HCT116 (cell line): ENCODE data around the gene UCN.

ENCODE experiments used
- POLR2A ChIP-seq: IDR thresholded peaks from 2 replicates; pipeline ENCODE4 v1.7.0; 2011; ENCODE audit warnings: borderline replicate concordance; ENCODE audit not compliant: insufficient read depth, insufficient read length; ENCODE audit errors: extremely low read depth
- POLR2AphosphoS5 ChIP-seq: IDR thresholded peaks from 2 replicates; pipeline ENCODE4 v1.6.1; 2011; ENCODE audit warnings: mild to moderate bottlenecking, low read depth, low read length, moderate library complexity
- SIN3A ChIP-seq: IDR thresholded peaks from 2 replicates; pipeline ENCODE4 v1.6.1; 2012; ENCODE audit warnings: low read depth
- SP1 ChIP-seq: IDR thresholded peaks from 2 replicates; pipeline ENCODE4 v1.6.1; 2012; ENCODE audit warnings: low read depth
- YY1 ChIP-seq: IDR thresholded peaks from 2 replicates; pipeline ENCODE4 v1.6.1; 2011; ENCODE audit warnings: low read length, low read depth, moderate library complexity, mild to moderate bottlenecking; ENCODE audit not compliant: insufficient replicate concordance; ENCODE audit errors: extremely low read depth
- ZFX ChIP-seq: fragments of 450-650 bp; IDR thresholded peaks from 2 replicates; pipeline ENCODE4 v1.6.1; 2017
- TF ChIP-seq, protein P1 (sequence below), 3 experiments: fragments of 200-600 bp in 1 of 3; sonication (generic) in 1 of 3; IDR thresholded peaks in 2 of 3; conservative IDR thresholded peaks in 1 of 3; 2 replicates each; pipeline ENCODE4 v1.5.1; 2012 to 2017; ENCODE audit warnings: low read depth in 2 of 3, low read length in 2 of 3, antibody characterized with exemption in 1 of 3, borderline replicate concordance in 1 of 3, control low read depth in 1 of 3, mild to moderate bottlenecking in 1 of 3, mixed read lengths in 1 of 3, mixed run types in 1 of 3, moderate library complexity in 1 of 3; ENCODE audit not compliant: insufficient read depth in 1 of 3

DNA sequence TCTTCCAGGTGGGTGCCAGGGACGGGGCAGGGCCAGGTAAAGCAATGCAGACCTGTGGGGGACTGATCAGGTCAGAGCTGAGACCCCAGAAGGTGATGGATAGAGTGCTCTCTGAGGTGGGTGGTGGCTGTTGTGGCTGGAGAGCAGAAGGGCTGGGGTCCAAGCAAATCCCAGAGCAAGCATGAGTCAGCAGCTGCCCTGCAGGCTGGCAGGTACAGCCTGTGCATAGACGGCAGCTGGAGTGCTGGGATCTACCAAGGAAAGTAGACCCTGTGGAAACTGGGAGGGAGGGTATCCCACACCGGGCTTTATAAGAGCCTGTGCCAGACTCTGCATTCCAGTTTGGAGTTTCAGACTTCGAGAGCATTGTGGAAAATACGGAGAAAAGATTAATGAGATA, 25.4 kb downstream of the UCN start:
- TF ChIP-seq, protein P1, sequence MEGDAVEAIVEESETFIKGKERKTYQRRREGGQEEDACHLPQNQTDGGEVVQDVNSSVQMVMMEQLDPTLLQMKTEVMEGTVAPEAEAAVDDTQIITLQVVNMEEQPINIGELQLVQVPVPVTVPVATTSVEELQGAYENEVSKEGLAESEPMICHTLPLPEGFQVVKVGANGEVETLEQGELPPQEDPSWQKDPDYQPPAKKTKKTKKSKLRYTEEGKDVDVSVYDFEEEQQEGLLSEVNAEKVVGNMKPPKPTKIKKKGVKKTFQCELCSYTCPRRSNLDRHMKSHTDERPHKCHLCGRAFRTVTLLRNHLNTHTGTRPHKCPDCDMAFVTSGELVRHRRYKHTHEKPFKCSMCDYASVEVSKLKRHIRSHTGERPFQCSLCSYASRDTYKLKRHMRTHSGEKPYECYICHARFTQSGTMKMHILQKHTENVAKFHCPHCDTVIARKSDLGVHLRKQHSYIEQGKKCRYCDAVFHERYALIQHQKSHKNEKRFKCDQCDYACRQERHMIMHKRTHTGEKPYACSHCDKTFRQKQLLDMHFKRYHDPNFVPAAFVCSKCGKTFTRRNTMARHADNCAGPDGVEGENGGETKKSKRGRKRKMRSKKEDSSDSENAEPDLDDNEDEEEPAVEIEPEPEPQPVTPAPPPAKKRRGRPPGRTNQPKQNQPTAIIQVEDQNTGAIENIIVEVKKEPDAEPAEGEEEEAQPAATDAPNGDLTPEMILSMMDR (IDR thresholded peaks at IDR 0.05 in 2 of 3, conservative IDR thresholded peaks at IDR 0.05 in 1 of 3; ENCODE audit: borderline replicate concordance in 1 of 3, insufficient read depth in 1 of 3, low read depth in 2 of 3, low read length in 2 of 3), result no peak
- TF ChIP-seq SIN3A (no peak), POLR2AphosphoS5 (no peak), YY1 (no peak), ZFX (no peak), SP1 (no peak), POLR2A (no peak)
